Left lung (tissue), 10 donors: ENCODE results near the gene SRP54. TPM values are rescaled to one million over a fixed set of nuclear protein-coding genes. Genes with fewer than 3 reads are reported as not detected.
A peak's percentile ranks its signal among the peaks of the same experiment; 100 is the strongest.

ENCODE experiments used
- ATAC-seq: fragments of 200-7000 bp; cut with Tn5 transposase; one replicate; pipeline ENCODE4 v1.9.1; 2020; ENCODE audit warnings: moderate library complexity
- DNase-seq, 4 donors: peaks; one replicate each; pipeline ENCODE4 v3.0.0-alpha.2; 2013 to 2020
- H3K27ac ChIP-seq, 2 donors: fragments of 200-600 bp; sonication (generic) in 1 of 2; one replicate each; pipeline versions ENCODE4 v1.5.0 to v1.8.0; 2020 to 2021
- H3K27me3 ChIP-seq, 2 donors: fragments of 200-600 bp; sonication (generic) in 1 of 2; one replicate each; pipeline versions ENCODE4 v1.5.0 to v1.8.0; 2020 to 2021
- H3K36me3 ChIP-seq, 2 donors: fragments of 200-600 bp; sonication (generic) in 1 of 2; one replicate each; pipeline versions ENCODE4 v1.5.0 to v1.8.0; 2020 to 2021
- H3K4me1 ChIP-seq, 2 donors: fragments of 200-600 bp; one replicate each; pipeline ENCODE4 v1.8.0; 2021
- H3K4me3 ChIP-seq, 2 donors: fragments of 200-600 bp; sonication (generic) in 1 of 2; one replicate each; pipeline versions ENCODE4 v1.5.0 to v1.8.0; 2020 to 2021; ENCODE audit warnings: mild to moderate bottlenecking in 1 of 2
- H3K9me3 ChIP-seq, 2 donors: fragments of 200-600 bp; sonication (generic) in 1 of 2; one replicate each; pipeline versions ENCODE4 v1.5.0 to v1.8.0; 2020 to 2021
- CTCF ChIP-seq, 2 donors: fragments of 200-600 bp; sonication (generic) in 1 of 2; IDR thresholded peaks; one replicate each; pipeline versions ENCODE4 v1.5.0 to v1.8.0; 2021; ENCODE audit warnings: antibody characterized with exemption in 2 of 2
- intact Hi-C, 2 donors: fragments of 100-400 bp; cut with DNase I; formaldehyde crosslinking; loops; one replicate each; pipeline versions ENCODE4 v1.11.2 to v1.14.2; 2022
- polyA plus RNA-seq, 6 donors: library from polyadenylated mRNA; unstranded; fragments of 120-200 nt; gene quantifications; one replicate each; pipeline ENCODE4 v1.2.1, GENCODE V29; 2013; ENCODE audit not compliant: insufficient read length in 6 of 6
- total RNA-seq, 2 donors: library from RNA; stranded (reverse); fragmentation: NEBNext Ultra II Directional; extraction: Animal tissue kit (Norgen Biotek cat#: 25700); gene quantifications; one replicate each; pipeline ENCODE4 v1.2.1, GENCODE V29; 2021
- donor health status: DM: no; HTN: yes; CAD: no.
- donor health status: DM: no; HTN: no; CAD: no.

SRP54 gene
- total and polyA plus RNA-seq, 8 donors = 47.0 to 85.4 (median 71.5) TPM

- H3K4me3 ChIP-seq = no peak overlapping the region
- ATAC-seq (no peak), DNase-seq (no peak)
- intact Hi-C loops = no loop called here
- no peaks in the 10 kb centered on the region for H3K36me3 ChIP-seq
- H3K27me3 ChIP-seq = no peaks in the 10 kb centered on the region
- no peak for TF ChIP-seq CTCF (IDR thresholded peaks at IDR 0.05)
- H3K27ac ChIP-seq = no peak overlapping the region
- peaks cover 18 to 39% of the 10 kb centered on the region in 2 donors for H3K4me1 ChIP-seq
- H3K9me3 ChIP-seq = no peaks in the 10 kb centered on the region
Measured at GRCh38 chr14:34987180-34987579, 4.4 kb downstream of the SRP54 start.

GRCh38 chr14:34989762-34990161, 7.0 kb downstream of the SRP54 start:
- H3K27me3 ChIP-seq = no peaks in the 10 kb centered on the region
- intact Hi-C loops = no loop called here
- no peaks in the 10 kb centered on the region for H3K36me3 ChIP-seq
- TF ChIP-seq CTCF (IDR thresholded peaks at IDR 0.05) = no peak
- H3K4me3 ChIP-seq = no peak overlapping the region
- no peak for ATAC-seq
- no peak for DNase-seq
- H3K9me3 ChIP-seq = no peaks in the 10 kb centered on the region
- H3K4me1 ChIP-seq = peaks cover 5 to 31% of the 10 kb centered on the region in 2 donors
- no peak overlapping the region for H3K27ac ChIP-seq

GRCh38 chr14:34993426-34993825, 10.6 kb downstream of the SRP54 start:
- no peaks in the 10 kb centered on the region for H3K9me3 ChIP-seq
- peaks cover 0 to 12% of the 10 kb centered on the region in 2 donors for H3K4me1 ChIP-seq
- intact Hi-C loops = no loop called here
- H3K36me3 ChIP-seq = peaks cover 0 to 9% of the 10 kb centered on the region in 2 donors
- no peak overlapping the region for H3K4me3 ChIP-seq
- no peaks in the 10 kb centered on the region for H3K27me3 ChIP-seq
- DNase-seq = no peak
- no peak overlapping the region for H3K27ac ChIP-seq
- ATAC-seq = no peak
- no peak for TF ChIP-seq CTCF (IDR thresholded peaks at IDR 0.05)

GRCh38 chr14:34994668-34995067, 11.9 kb downstream of the SRP54 start:
- peaks cover 0 to 12% of the 10 kb centered on the region in 2 donors for H3K4me1 ChIP-seq
- no peak for DNase-seq
- intact Hi-C loops = no loop called here
- no peak overlapping the region for H3K27ac ChIP-seq
- H3K36me3 ChIP-seq = peaks cover 0 to 16% of the 10 kb centered on the region in 2 donors
- no peak overlapping the region for H3K4me3 ChIP-seq
- TF ChIP-seq CTCF (IDR thresholded peaks at IDR 0.05) = no peak
- no peaks in the 10 kb centered on the region for H3K27me3 ChIP-seq
- no peak for ATAC-seq
- no peaks in the 10 kb centered on the region for H3K9me3 ChIP-seq

GRCh38 chr14:34997762-34998161, 15.0 kb downstream of the SRP54 start:
- Histone ChIP-seq H3K4me3 (no peak overlapping the region), H3K9me3 (no peaks in the 10 kb centered on the region), H3K4me1 (peaks cover 0 to 12% of the 10 kb centered on the region in 2 donors), H3K27ac (no peak overlapping the region), H3K36me3 (peaks cover 0 to 44% of the 10 kb centered on the region in 2 donors), H3K27me3 (no peaks in the 10 kb centered on the region)
- DNase-seq = peak in 1 of 4 donors; percentile 11
- TF ChIP-seq CTCF (IDR thresholded peaks at IDR 0.05) = no peak
- ATAC-seq = no peak
- intact Hi-C loops = no loop called here
